OCI-LY3 (cell line): ENCODE measurements around the gene CFAP46.

Experiments
- EZH2phosphoT487 ChIP-seq: fragments of 200-600 bp; shearing (Covaris generic); IDR thresholded peaks from 2 replicates; pipeline ENCODE4 v1.6.1; 2018; ENCODE audit warnings: antibody characterized with exemption, mixed run types, low read depth
- TF ChIP-seq, protein P1 (sequence below): fragments of 200-600, 300-600 bp; sonication (generic); IDR thresholded peaks from 2 replicates; pipeline ENCODE4 v1.5.1; 2014; ENCODE audit warnings: antibody characterized with exemption, low read length, low read depth

GRCh38 chr10:132953428-132953827 is 11.1 kb upstream of the CFAP46 start:
- TF ChIP-seq, protein P1, sequence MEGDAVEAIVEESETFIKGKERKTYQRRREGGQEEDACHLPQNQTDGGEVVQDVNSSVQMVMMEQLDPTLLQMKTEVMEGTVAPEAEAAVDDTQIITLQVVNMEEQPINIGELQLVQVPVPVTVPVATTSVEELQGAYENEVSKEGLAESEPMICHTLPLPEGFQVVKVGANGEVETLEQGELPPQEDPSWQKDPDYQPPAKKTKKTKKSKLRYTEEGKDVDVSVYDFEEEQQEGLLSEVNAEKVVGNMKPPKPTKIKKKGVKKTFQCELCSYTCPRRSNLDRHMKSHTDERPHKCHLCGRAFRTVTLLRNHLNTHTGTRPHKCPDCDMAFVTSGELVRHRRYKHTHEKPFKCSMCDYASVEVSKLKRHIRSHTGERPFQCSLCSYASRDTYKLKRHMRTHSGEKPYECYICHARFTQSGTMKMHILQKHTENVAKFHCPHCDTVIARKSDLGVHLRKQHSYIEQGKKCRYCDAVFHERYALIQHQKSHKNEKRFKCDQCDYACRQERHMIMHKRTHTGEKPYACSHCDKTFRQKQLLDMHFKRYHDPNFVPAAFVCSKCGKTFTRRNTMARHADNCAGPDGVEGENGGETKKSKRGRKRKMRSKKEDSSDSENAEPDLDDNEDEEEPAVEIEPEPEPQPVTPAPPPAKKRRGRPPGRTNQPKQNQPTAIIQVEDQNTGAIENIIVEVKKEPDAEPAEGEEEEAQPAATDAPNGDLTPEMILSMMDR: no peak
- no peak for TF ChIP-seq EZH2phosphoT487
